Right lobe of liver (tissue), 4 donors: ENCODE results near the gene PTCH2.

Source experiments
- POLR2A ChIP-seq: fragments of 450-650 bp; IDR thresholded peaks from one replicate; pipeline ENCODE4 v1.6.1; 2017; ENCODE audit warnings: antibody characterized with exemption, mild to moderate bottlenecking
- TF ChIP-seq, protein P1 (sequence below), 4 donors: fragments of 200-600 bp in 3 of 4; fragments of 450-650 bp in 1 of 4; IDR thresholded peaks; one replicate each; pipeline versions ENCODE4 v1.5.1 to v1.8.0; 2016 to 2022; ENCODE audit warnings: antibody characterized with exemption in 4 of 4, mild to moderate bottlenecking in 2 of 4
- donor health status: DM: no; HTN: no; CAD: no.
- donor health status: DM: no; HTN: no; CAD: no.
- donor health status: DM: no; HTN: yes; CAD: no.

DNA sequence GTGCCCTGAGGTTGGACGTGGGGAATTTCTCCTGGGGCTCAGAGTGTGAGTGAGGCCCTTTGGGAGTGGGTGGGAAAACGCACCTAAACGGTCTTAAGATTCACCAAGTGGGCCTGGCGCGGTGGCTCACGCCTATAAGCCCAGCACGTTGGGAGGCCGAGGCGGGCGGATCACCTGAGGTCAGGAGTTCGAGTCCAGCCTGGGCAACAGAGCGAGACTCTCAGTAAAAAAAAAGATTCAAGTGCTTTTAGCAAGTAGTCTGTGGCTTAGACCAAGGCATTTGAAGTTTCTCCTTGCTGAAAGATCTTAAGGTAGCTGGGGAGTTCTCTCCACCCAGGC lies 66.4 kb downstream of the PTCH2 start:
- TF ChIP-seq, protein P1, sequence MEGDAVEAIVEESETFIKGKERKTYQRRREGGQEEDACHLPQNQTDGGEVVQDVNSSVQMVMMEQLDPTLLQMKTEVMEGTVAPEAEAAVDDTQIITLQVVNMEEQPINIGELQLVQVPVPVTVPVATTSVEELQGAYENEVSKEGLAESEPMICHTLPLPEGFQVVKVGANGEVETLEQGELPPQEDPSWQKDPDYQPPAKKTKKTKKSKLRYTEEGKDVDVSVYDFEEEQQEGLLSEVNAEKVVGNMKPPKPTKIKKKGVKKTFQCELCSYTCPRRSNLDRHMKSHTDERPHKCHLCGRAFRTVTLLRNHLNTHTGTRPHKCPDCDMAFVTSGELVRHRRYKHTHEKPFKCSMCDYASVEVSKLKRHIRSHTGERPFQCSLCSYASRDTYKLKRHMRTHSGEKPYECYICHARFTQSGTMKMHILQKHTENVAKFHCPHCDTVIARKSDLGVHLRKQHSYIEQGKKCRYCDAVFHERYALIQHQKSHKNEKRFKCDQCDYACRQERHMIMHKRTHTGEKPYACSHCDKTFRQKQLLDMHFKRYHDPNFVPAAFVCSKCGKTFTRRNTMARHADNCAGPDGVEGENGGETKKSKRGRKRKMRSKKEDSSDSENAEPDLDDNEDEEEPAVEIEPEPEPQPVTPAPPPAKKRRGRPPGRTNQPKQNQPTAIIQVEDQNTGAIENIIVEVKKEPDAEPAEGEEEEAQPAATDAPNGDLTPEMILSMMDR (IDR thresholded peaks at IDR 0.05): no peak
- TF ChIP-seq POLR2A: no peak
